ENCODE data around the gene GABBR2.

- TF ChIP-seq CTCF (IDR thresholded peaks at IDR 0.05; ENCODE audit: low read depth, low read length, poor library complexity, severe bottlenecking), result no peak
- no peak for TF ChIP-seq EZH2phosphoT487 (IDR thresholded peaks at IDR 0.05; ENCODE audit: borderline replicate concordance, low read length)
Observed at GRCh38 chr9:98326459-98327248, 382.1 kb downstream of the GABBR2 start.
